ENCODE data around the gene STAT5B.

STAT5B gene

GRCh38 chr17:42178817-42179216 lies 97.4 kb downstream of the STAT5B start:
- DNase-seq (ENCODE audit: low read depth), result no peak

GRCh38 chr17:42177684-42178083 lies 98.5 kb downstream of the STAT5B start:
- DNase-seq (ENCODE audit: low read depth), result no peak

- no peak for DNase-seq (ENCODE audit: low read depth)
These were observed 101.9 kb downstream of the STAT5B start for GRCh38 chr17:42174126-42174783.

- DNase-seq (ENCODE audit: low read depth), result no peak
These were observed 104.4 kb downstream of the STAT5B start for GRCh38 chr17:42171831-42172230.

GRCh38 chr17:42169351-42169750 lies 106.8 kb downstream of the STAT5B start:
- no peak for DNase-seq (ENCODE audit: low read depth)

GRCh38 chr17:42167807-42168206 lies 108.4 kb downstream of the STAT5B start:
- DNase-seq (ENCODE audit: low read depth), result no peak

GRCh38 chr17:42166196-42166763 lies 109.9 kb downstream of the STAT5B start:
- no peak for DNase-seq (ENCODE audit: low read depth)

GRCh38 chr17:42165751-42166150 lies 110.4 kb downstream of the STAT5B start:
- no peak for DNase-seq (ENCODE audit: low read depth)

- DNase-seq (ENCODE audit: low read depth), result no peak
These were observed 112.3 kb downstream of the STAT5B start for GRCh38 chr17:42163696-42164407.

GRCh38 chr17:42163113-42163512 lies 113.1 kb downstream of the STAT5B start:
- DNase-seq (ENCODE audit: low read depth), result no peak

GRCh38 chr17:42160531-42160910 lies 115.7 kb downstream of the STAT5B start:
- no peak for DNase-seq (ENCODE audit: low read depth)

GRCh38 chr17:42159796-42160530 lies 116.2 kb downstream of the STAT5B start:
- no peak for DNase-seq (ENCODE audit: low read depth)

- no peak for DNase-seq (ENCODE audit: low read depth)
These were observed 120.6 kb downstream of the STAT5B start for GRCh38 chr17:42155614-42156045.

GRCh38 chr17:42153919-42154742 lies 122.1 kb downstream of the STAT5B start:
- no peak for DNase-seq (ENCODE audit: low read depth)
